HepG2 (cell line): ENCODE measurements around the gene BCL2L13.

Experiments
- CBX5 ChIP-seq: sonication (generic); formaldehyde crosslinking; IDR thresholded peaks from 2 replicates; pipeline ENCODE4 v1.4.0; 2020; ENCODE audit warnings: missing genetic modification reagents, borderline replicate concordance
- DPF2 ChIP-seq: sonication (generic); formaldehyde crosslinking; IDR thresholded peaks from 2 replicates; pipeline ENCODE4 v1.4.0; 2020; ENCODE audit warnings: mild to moderate bottlenecking, low read depth, missing genetic modification reagents, borderline replicate concordance
- FOXK2 ChIP-seq: fragments of 450-650 bp; IDR thresholded peaks from 2 replicates; pipeline ENCODE4 v1.6.1; 2016
- MEIS2 ChIP-seq: sonication (generic); formaldehyde crosslinking; IDR thresholded peaks from 2 replicates; pipeline ENCODE4 v1.9.0; 2021; ENCODE audit warnings: mild to moderate bottlenecking, missing genetic modification reagents
- SKIL ChIP-seq: sonication (generic); formaldehyde crosslinking; IDR thresholded peaks from 2 replicates; pipeline ENCODE4 v1.8.0; 2022; ENCODE audit warnings: missing genetic modification reagents, mild to moderate bottlenecking, moderate library complexity, borderline replicate concordance
- SNAPC2 ChIP-seq: sonication (generic); formaldehyde crosslinking; IDR thresholded peaks from 2 replicates; pipeline ENCODE4 v1.8.1; 2022; ENCODE audit warnings: mild to moderate bottlenecking, missing genetic modification reagents
- SP1 ChIP-seq, 2 experiments: fragments of 450-650 bp in 1 of 2; sonication (generic) in 1 of 2; formaldehyde crosslinking in 1 of 2; IDR thresholded peaks; 2 replicates each; pipeline versions ENCODE4 v1.4.0 to v1.6.1; 2016 to 2020; ENCODE audit warnings: missing genetic modification reagents in 1 of 2
- ZBTB4 ChIP-seq: sonication (generic); formaldehyde crosslinking; IDR thresholded peaks from 2 replicates; pipeline ENCODE4 v1.4.0; 2020; ENCODE audit warnings: missing genetic modification reagents, mild to moderate bottlenecking, borderline replicate concordance
- ZBTB7A ChIP-seq: sonication (generic); formaldehyde crosslinking; IDR thresholded peaks from 2 replicates; pipeline ENCODE4 v1.8.0; 2022; ENCODE audit warnings: mild to moderate bottlenecking, missing genetic modification reagents
- ZNF275 ChIP-seq: sonication (generic); formaldehyde crosslinking; IDR thresholded peaks from 2 replicates; pipeline ENCODE4 v1.8.0; 2022; ENCODE audit warnings: missing genetic modification reagents, mild to moderate bottlenecking, inconsistent platforms, borderline replicate concordance
- ZNF572 ChIP-seq: sonication (generic); formaldehyde crosslinking; IDR thresholded peaks from 2 replicates; pipeline ENCODE4 v1.5.1; 2020; ENCODE audit warnings: mild to moderate bottlenecking, missing genetic modification reagents

GRCh38 chr22:17767233-17768065, 128.9 kb downstream of the BCL2L13 start:
- TF ChIP-seq ZNF572 (no peak), ZBTB7A (no peak), CBX5 (CRISPR knock-in tag) (no peak), DPF2 (CRISPR knock-in tag) (no peak), SNAPC2 (CRISPR knock-in tag) (no peak), ZBTB4 (CRISPR knock-in tag) (no peak), FOXK2 (no peak), SP1 (IDR thresholded peaks at IDR 0.05) (no peak), SP1 (CRISPR knock-in tag; IDR thresholded peaks at IDR 0.05) (no peak), ZNF275 (no peak), SKIL (CRISPR knock-in tag) (no peak), MEIS2 (CRISPR knock-in tag) (no peak)
